SK-N-MC (cell line): Measurements from ENCODE around the gene DGKZ.

Experiments used
- EZH2 ChIP-seq: fragments of 200-600 bp; sonication (generic); IDR thresholded peaks from one replicate; pipeline ENCODE4 v1.6.1; 2017; ENCODE audit warnings: antibody characterized with exemption
- POLR2AphosphoS5 ChIP-seq: IDR thresholded peaks from 2 replicates; pipeline ENCODE4 v1.6.1; 2012; ENCODE audit warnings: mild to moderate bottlenecking, low read depth, low read length, borderline replicate concordance

DNA sequence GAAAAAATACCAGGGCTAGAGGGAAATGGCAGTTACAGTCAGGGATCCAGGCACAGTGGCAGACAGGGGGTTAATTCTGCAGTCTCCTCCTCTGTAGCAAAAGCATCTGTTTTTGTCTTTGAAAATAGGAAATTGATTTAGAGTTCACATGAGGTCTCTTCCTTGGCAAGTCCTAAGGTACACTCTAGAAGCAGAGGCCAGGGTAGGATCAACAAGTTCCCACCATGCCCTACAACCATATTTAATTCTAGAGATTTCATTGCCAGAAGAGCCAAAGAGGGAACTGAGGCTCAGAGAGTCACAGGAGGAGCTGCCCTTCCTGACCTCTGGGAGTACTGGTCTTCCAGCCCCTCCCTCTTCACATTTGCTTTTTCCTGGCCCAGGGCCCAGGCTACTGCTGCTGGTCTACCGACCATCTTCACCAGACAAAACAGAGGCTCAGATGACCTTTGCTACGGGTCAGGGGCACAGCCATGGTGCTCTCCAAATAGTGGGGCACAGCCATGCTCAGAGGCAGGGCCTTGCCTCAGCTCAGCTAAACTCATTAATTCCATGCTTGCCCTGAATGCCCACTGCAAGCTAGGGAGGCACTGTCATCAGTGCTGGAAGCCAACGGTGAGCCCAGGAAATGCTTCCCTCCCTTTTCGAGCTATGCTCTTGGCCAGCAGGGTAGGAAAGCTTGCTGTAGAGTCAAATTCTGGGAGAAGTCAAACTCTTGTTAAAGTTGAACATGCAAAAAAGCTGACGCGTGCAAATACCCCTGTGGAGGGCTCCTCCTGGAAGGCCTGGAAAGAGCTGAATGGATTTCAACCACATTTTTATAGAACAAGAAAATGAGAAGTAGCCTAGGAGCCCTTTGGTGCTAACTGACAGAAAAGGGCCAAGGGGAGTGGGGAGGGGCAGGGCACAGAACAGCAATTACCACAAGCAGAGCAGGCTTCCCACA is 56.0 kb downstream of the DGKZ start:
- TF ChIP-seq POLR2AphosphoS5 (no peak), EZH2 (no peak)
